ENCODE data around the gene ARHGAP32. TPM values are rescaled to one million over a fixed set of nuclear protein-coding genes. Genes with fewer than 3 reads are reported as not detected.

The ARHGAP32 gene
- total RNA-seq, 4 donors from 2014 or later, result 13.5 to 21.9 (median 20.2) TPM

GRCh38 chr11:129234978-129235377 is 42.9 kb upstream of the ARHGAP32 start:
- Histone ChIP-seq H3K36me3 (no peaks in the 10 kb centered on the region), H3K4me1 (no peaks in the 10 kb centered on the region), H3K27ac (no peak overlapping the region), H3K4me3 (replicated peaks in 1 of 3) (no peak overlapping the region), H3K9me3 (no peaks in the 10 kb centered on the region), H3K27me3 (no peaks in the 10 kb centered on the region)
- intact Hi-C loops (cut with DNase I), result no loop called here
- DNase-seq, result no peak
- TF ChIP-seq CTCF (IDR thresholded peaks at IDR 0.05), result no peak
- TF ChIP-seq POLR2A (IDR thresholded peaks at IDR 0.05), result no peak
- WGBS, 2 donors, result 92 to 95% methylated on average over 5 of the region's 5 CpGs

GRCh38 chr11:129230006-129230405 is 37.9 kb upstream of the ARHGAP32 start:
- intact Hi-C loops (cut with DNase I), result no loop called here
- no peaks in the 10 kb centered on the region for H3K4me1 ChIP-seq
- DNase-seq, result no peak
- H3K9me3 ChIP-seq, result no peaks in the 10 kb centered on the region
- WGBS, 2 donors, result 76 to 87% methylated on average over 6 of the region's 6 CpGs
- no peaks in the 10 kb centered on the region for H3K27me3 ChIP-seq
- no peak overlapping the region for H3K27ac ChIP-seq
- no peaks in the 10 kb centered on the region for H3K36me3 ChIP-seq
- TF ChIP-seq POLR2A (IDR thresholded peaks at IDR 0.05) (no peak), CTCF (IDR thresholded peaks at IDR 0.05) (peak in 3 of 6 experiments; percentile 10 to 17 (median 11))
- no peak overlapping the region for H3K4me3 ChIP-seq (replicated peaks in 1 of 3)

GRCh38 chr11:129226207-129226798 is 34.2 kb upstream of the ARHGAP32 start:
- H3K9me3 ChIP-seq, result no peaks in the 10 kb centered on the region
- 95 to 99% methylated on average over 2 of the region's 2 CpGs for WGBS, 2 donors
- no peaks in the 10 kb centered on the region for H3K27me3 ChIP-seq
- TF ChIP-seq CTCF (IDR thresholded peaks at IDR 0.05), result no peak
- TF ChIP-seq POLR2A (IDR thresholded peaks at IDR 0.05), result no peak
- intact Hi-C loops (cut with DNase I), result no loop called here
- no peak overlapping the region for H3K4me3 ChIP-seq (replicated peaks in 1 of 3)
- H3K4me1 ChIP-seq, result no peaks in the 10 kb centered on the region
- DNase-seq, result no peak
- H3K36me3 ChIP-seq, result no peaks in the 10 kb centered on the region
- H3K27ac ChIP-seq, result no peak overlapping the region

GRCh38 chr11:129225190-129225589 is 33.1 kb upstream of the ARHGAP32 start:
- Histone ChIP-seq H3K27ac (no peak overlapping the region), H3K4me3 (replicated peaks in 1 of 3) (no peak overlapping the region), H3K4me1 (no peaks in the 10 kb centered on the region), H3K36me3 (no peaks in the 10 kb centered on the region), H3K9me3 (no peaks in the 10 kb centered on the region), H3K27me3 (no peaks in the 10 kb centered on the region)
- DNase-seq, result no peak
- no peak for TF ChIP-seq CTCF (IDR thresholded peaks at IDR 0.05)
- TF ChIP-seq POLR2A (IDR thresholded peaks at IDR 0.05), result no peak
- WGBS, 2 donors, result 91 to 98% methylated on average over 1 of the region's 1 CpG
- intact Hi-C loops (cut with DNase I), result no loop called here

GRCh38 chr11:129224538-129224937 is 32.4 kb upstream of the ARHGAP32 start:
- Histone ChIP-seq H3K27me3 (no peaks in the 10 kb centered on the region), H3K9me3 (no peaks in the 10 kb centered on the region), H3K27ac (no peak overlapping the region), H3K4me1 (no peaks in the 10 kb centered on the region), H3K36me3 (no peaks in the 10 kb centered on the region), H3K4me3 (replicated peaks in 1 of 3) (no peak overlapping the region)
- intact Hi-C loops (cut with DNase I), result no loop called here
- 87 to 90% methylated on average over 3 of the region's 3 CpGs for WGBS, 2 donors
- no peak for TF ChIP-seq CTCF (IDR thresholded peaks at IDR 0.05)
- no peak for TF ChIP-seq POLR2A (IDR thresholded peaks at IDR 0.05)
- no peak for DNase-seq

All from thyroid gland (tissue), 4 donors.